GM23338 (cell line): Measurements from ENCODE around the gene TM9SF4. TPM values are rescaled to one million over a fixed set of nuclear protein-coding genes. Genes with fewer than 3 reads are reported as not detected.

ENCODE experiments used
- ATAC-seq: fragments of 200-7000 bp; cut with Tn5 transposase; 3 replicates; pipeline ENCODE4 v1.9.1; 2020
- DNase-seq: peaks from one replicate; pipeline ENCODE4 v3.0.0-alpha.2; 2015; ENCODE audit warnings: low spot score
- H2AFZ ChIP-seq: fragments of 200-600 bp; sonication (generic); 2 replicates; pipeline ENCODE4 v1.8.0; 2016; ENCODE audit warnings: antibody characterized with exemption, mild to moderate bottlenecking, moderate library complexity
- H3F3A ChIP-seq: fragments of 200-600 bp; sonication (generic); replicated peaks from 2 replicates; pipeline ENCODE4 v1.8.0; 2017; ENCODE audit warnings: antibody characterized with exemption, mixed run types, low read depth
- H3K27ac ChIP-seq: fragments of 200-600 bp; sonication (generic); 2 replicates; pipeline ENCODE4 v1.6.1; 2016; ENCODE audit warnings: low read depth
- H3K27me3 ChIP-seq: fragments of 200-600 bp; sonication (generic); 2 replicates; pipeline ENCODE4 v1.8.0; 2016; ENCODE audit warnings: mild to moderate bottlenecking, mixed run types, moderate library complexity; ENCODE audit not compliant: insufficient read depth
- H3K36me3 ChIP-seq: fragments of 200-600 bp; sonication (generic); 2 replicates; pipeline ENCODE4 v1.8.0; 2016; ENCODE audit warnings: mild to moderate bottlenecking; ENCODE audit not compliant: insufficient read depth
- H3K4me1 ChIP-seq: fragments of 200-600 bp; sonication (generic); 2 replicates; pipeline ENCODE4 v1.8.0; 2016; ENCODE audit warnings: mild to moderate bottlenecking, moderate library complexity; ENCODE audit not compliant: insufficient read depth
- H3K4me2 ChIP-seq: fragments of 200-600 bp; sonication (generic); 2 replicates; pipeline ENCODE4 v1.7.1; 2017; ENCODE audit warnings: mixed run types
- H3K4me3 ChIP-seq: fragments of 200-600 bp; sonication (generic); 2 replicates; pipeline ENCODE4 v1.6.1; 2016; ENCODE audit warnings: mixed run types
- H3K79me2 ChIP-seq: fragments of 200-600 bp; sonication (generic); replicated peaks from 2 replicates; pipeline ENCODE4 v1.8.0; 2017; ENCODE audit warnings: mild to moderate bottlenecking; ENCODE audit not compliant: insufficient read depth
- H3K9me2 ChIP-seq: fragments of 200-600 bp; sonication (generic); 2 replicates; pipeline ENCODE4 v1.8.0; 2017; ENCODE audit not compliant: insufficient read depth
- H4K20me1 ChIP-seq: fragments of 200-600 bp; sonication (generic); replicated peaks from 2 replicates; pipeline ENCODE4 v1.8.0; 2017; ENCODE audit warnings: mild to moderate bottlenecking; ENCODE audit not compliant: insufficient read depth
- H3K27ac Mint-ChIP-seq: 2 replicates; pipeline ENCODE4 v1.8.0; 2020; ENCODE audit warnings: inconsistent platforms, mild to moderate bottlenecking, moderate library complexity, mixed read lengths
- H3K27me3 Mint-ChIP-seq: 3 replicates; pipeline ENCODE4 v1.8.0; 2022; ENCODE audit warnings: low read depth, mild to moderate bottlenecking, moderate library complexity, mixed read lengths, inconsistent platforms; ENCODE audit not compliant: insufficient read depth, poor library complexity
- H3K36me3 Mint-ChIP-seq: 3 replicates; pipeline ENCODE4 v1.8.0; 2021; ENCODE audit warnings: low read depth, mild to moderate bottlenecking, inconsistent platforms, moderate library complexity, mixed read lengths
- H3K4me1 Mint-ChIP-seq: 3 replicates; pipeline ENCODE4 v1.8.0; 2020; ENCODE audit warnings: mild to moderate bottlenecking, inconsistent platforms, mixed read lengths
- H3K4me3 Mint-ChIP-seq: 3 replicates; pipeline ENCODE4 v1.8.0; 2021; ENCODE audit warnings: moderate library complexity, mild to moderate bottlenecking, inconsistent platforms, mixed read lengths
- H3K9me3 Mint-ChIP-seq: 3 replicates; pipeline ENCODE4 v1.8.0; 2020; ENCODE audit warnings: moderate library complexity, mild to moderate bottlenecking, inconsistent platforms, mixed read lengths
- CREB1 ChIP-seq: fragments of 250-450 bp; sonication (Bioruptor Pico); IDR thresholded peaks from 2 replicates; pipeline ENCODE4 v1.5.0; 2020; ENCODE audit warnings: low read depth, mild to moderate bottlenecking, moderate library complexity
- ETS1 ChIP-seq: IDR thresholded peaks from 2 replicates; pipeline ENCODE4 v1.6.1; 2016; ENCODE audit warnings: antibody characterized with exemption
- EZH2 ChIP-seq: fragments of 200-600 bp; sonication (generic); IDR thresholded peaks from one replicate; pipeline ENCODE4 v1.8.0; 2017; ENCODE audit warnings: antibody characterized with exemption, mild to moderate bottlenecking, low read depth; ENCODE audit not compliant: unreplicated experiment
- EZH2phosphoT487 ChIP-seq: fragments of 200-600 bp; sonication (generic); IDR thresholded peaks from one replicate; pipeline ENCODE4 v1.8.1; 2018; ENCODE audit warnings: antibody characterized with exemption; ENCODE audit not compliant: unreplicated experiment
- JUNB ChIP-seq: IDR thresholded peaks from one replicate; pipeline ENCODE4 v1.6.1; 2016; ENCODE audit warnings: antibody characterized with exemption; ENCODE audit not compliant: unreplicated experiment
- NANOG ChIP-seq: IDR thresholded peaks from 2 replicates; pipeline ENCODE4 v1.6.1; 2016; ENCODE audit warnings: antibody characterized with exemption, borderline replicate concordance
- REST ChIP-seq: IDR thresholded peaks from one replicate; pipeline ENCODE4 v1.6.1; 2018; ENCODE audit warnings: antibody characterized with exemption; ENCODE audit not compliant: unreplicated experiment
- STAT1 ChIP-seq: IDR thresholded peaks from one replicate; pipeline ENCODE4 v1.6.1; 2016; ENCODE audit warnings: antibody characterized with exemption; ENCODE audit not compliant: unreplicated experiment
- ZNF331 ChIP-seq: fragments of 250-450 bp; sonication (Bioruptor Pico); IDR thresholded peaks from 2 replicates; pipeline ENCODE4 v1.5.0; 2020; ENCODE audit warnings: low read depth, mild to moderate bottlenecking, moderate library complexity
- ZNF462 ChIP-seq: fragments of 250-450 bp; sonication (Bioruptor Pico); IDR thresholded peaks from 2 replicates; pipeline ENCODE4 v1.5.0; 2020; ENCODE audit warnings: mild to moderate bottlenecking, moderate library complexity
- polyA plus RNA-seq: library from polyadenylated mRNA; unstranded; fragments of >200 nt; fragmentation: Nextera tagmentation; extraction: Ambion mirVana; gene quantifications from 2 replicates; pipeline ENCODE4 v1.2.1, GENCODE V29; 2016
- total RNA-seq: library from RNA; depleted of rRNA; stranded (reverse); fragments of >200 nt; shearing (Covaris generic); gene quantifications from 2 replicates; pipeline ENCODE4 v1.2.3, GENCODE V29; 2014

The TM9SF4 gene
- total and polyA plus RNA-seq, 2 experiments from 2014 or later, result 20.4 to 52.6 TPM

DNA sequence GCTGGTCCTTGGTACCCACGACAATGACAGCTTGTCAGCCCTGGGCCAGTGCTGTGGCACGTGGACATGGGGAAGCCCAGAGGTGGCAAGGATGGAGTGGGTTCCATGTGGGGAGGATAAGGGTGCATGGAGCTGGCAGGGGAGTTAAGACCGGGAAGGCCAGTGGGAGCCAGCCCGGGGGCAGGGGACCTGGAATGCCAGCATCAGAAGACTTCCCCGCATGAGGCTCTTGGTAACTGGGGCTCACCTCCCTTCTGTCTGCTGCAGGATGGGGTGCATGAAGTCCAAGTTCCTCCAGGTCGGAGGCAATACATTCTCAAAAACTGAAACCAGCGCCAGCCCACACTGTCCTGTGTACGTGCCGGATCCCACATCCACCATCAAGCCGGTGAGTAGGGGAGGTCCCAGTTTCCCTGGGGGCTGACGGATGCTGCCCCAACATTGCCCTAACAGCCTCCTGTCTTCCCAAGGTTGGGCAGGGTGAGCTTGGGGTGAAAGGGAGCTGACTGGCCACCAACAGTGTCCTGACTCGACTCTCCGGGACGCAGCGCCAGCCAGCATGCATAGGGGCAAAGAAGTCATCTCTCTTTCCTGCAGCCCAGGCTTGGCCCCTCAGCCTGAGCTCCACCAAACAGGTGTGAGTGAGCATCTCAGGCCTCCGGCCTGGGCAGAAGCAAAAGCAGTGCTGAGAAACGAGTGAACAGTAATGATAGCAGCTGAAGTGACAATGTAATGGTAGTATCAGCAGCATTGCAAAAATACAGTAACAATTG lies 37.9 kb upstream of the TM9SF4 start:
- Histone ChIP-seq H3K79me2 (no peaks in the 10 kb centered on the region), H3K4me1 (no peaks in the 10 kb centered on the region), H3K4me3 (no peak overlapping the region), H3K4me2 (no peak overlapping the region), H3K27me3 (no peaks in the 10 kb centered on the region), H3K27ac (no peak overlapping the region), H3K36me3 (no peaks in the 10 kb centered on the region), H3F3A (no peaks in the 10 kb centered on the region), H2AFZ (peak overlapping the region; percentile 56), H4K20me1 (no peaks in the 10 kb centered on the region), H3K9me2 (peaks cover 4% of the 10 kb centered on the region; the same call in 1 of the 2 replicates)
- TF ChIP-seq JUNB, result no peak
- Mint-ChIP-seq H3K27ac (no peak overlapping the region), H3K4me3 (no peak overlapping the region), H3K4me1 (peaks cover 3% of the 10 kb centered on the region; the same call in 2 of the 3 replicates), H3K9me3 (peaks cover 10% of the 10 kb centered on the region; the same call in 2 of the 3 replicates), H3K36me3 (no peaks in the 10 kb centered on the region), H3K27me3 (no peaks in the 10 kb centered on the region)
- DNase-seq, result no peak
- ATAC-seq, result no peak

- no peak for ATAC-seq
- no peak for TF ChIP-seq STAT1
- TF ChIP-seq CREB1 (CRISPR knock-in tag), result no peak
- TF ChIP-seq EZH2phosphoT487, result no peak
- no peak for TF ChIP-seq ZNF331 (CRISPR knock-in tag)
- TF ChIP-seq EZH2, result no peak
- TF ChIP-seq REST, result no peak
- TF ChIP-seq ZNF462, result no peak
- no peak for TF ChIP-seq NANOG
- no peak for TF ChIP-seq ETS1
These were observed 37.3 kb upstream of the TM9SF4 start for GRCh38 chr20:32072168-32072750.

More at GRCh38 chr20:32072168-32072750, 37.3 kb upstream of the TM9SF4 start:
- no peak overlapping the region for H3K27ac ChIP-seq
- no peak overlapping the region for H3K4me2 ChIP-seq
- Mint-ChIP-seq H3K27ac (no peak overlapping the region), H3K36me3 (no peaks in the 10 kb centered on the region), H3K27me3 (no peaks in the 10 kb centered on the region), H3K4me1 (peaks cover 3% of the 10 kb centered on the region; the same call in 2 of the 3 replicates), H3K4me3 (no peak overlapping the region), H3K9me3 (peaks cover 3% of the 10 kb centered on the region; the same call in 1 of the 3 replicates)
- no peaks in the 10 kb centered on the region for H4K20me1 ChIP-seq
- 0 out of 2 replicates have a peak, but pooled peaks cover 4% of the 10 kb centered on the region for H3K9me2 ChIP-seq
- no peak overlapping the region for H3K4me3 ChIP-seq
- no peaks in the 10 kb centered on the region for H3K36me3 ChIP-seq
- H2AFZ ChIP-seq, result peak overlapping the region; percentile 76
- H3F3A ChIP-seq, result no peaks in the 10 kb centered on the region
- DNase-seq, result no peak
- H3K4me1 ChIP-seq, result no peaks in the 10 kb centered on the region
- H3K27me3 ChIP-seq, result no peaks in the 10 kb centered on the region
- no peaks in the 10 kb centered on the region for H3K79me2 ChIP-seq
